Osteoblast (primary cell): ENCODE data around the gene ZNRD2. TPM values are rescaled to one million over a fixed set of nuclear protein-coding genes. Genes with fewer than 3 reads are reported as not detected.

Experiments
- DNase-seq: peaks from one replicate; pipeline ENCODE4 v3.0.0; 2011; ENCODE audit warnings: low spot score, mixed read lengths; ENCODE audit not compliant: insufficient read length; ENCODE audit errors: missing footprints
- H2AFZ ChIP-seq: 2 replicates; pipeline ENCODE4 v1.6.0; 2011; ENCODE audit warnings: mild to moderate bottlenecking, low read length
- H3K27ac ChIP-seq: 2 replicates; pipeline ENCODE4 v1.5.1; 2011; ENCODE audit warnings: mild to moderate bottlenecking, low read depth, low read length, moderate library complexity
- H3K27me3 ChIP-seq: 2 replicates; pipeline ENCODE4 v1.6.0; 2012; ENCODE audit warnings: mild to moderate bottlenecking, control low read depth, inconsistent platforms, low read length, moderate library complexity; ENCODE audit not compliant: insufficient read depth
- H3K36me3 ChIP-seq: 2 replicates; pipeline ENCODE4 v1.5.1; 2011; ENCODE audit warnings: mild to moderate bottlenecking, low read length, control low read depth, moderate library complexity; ENCODE audit not compliant: insufficient read depth
- H3K4me1 ChIP-seq: 2 replicates; pipeline ENCODE4 v1.5.1; 2011; ENCODE audit warnings: mild to moderate bottlenecking, low read length, control low read depth, moderate library complexity; ENCODE audit not compliant: insufficient read depth
- H3K4me2 ChIP-seq: 2 replicates; pipeline ENCODE4 v1.6.0; 2011; ENCODE audit warnings: mild to moderate bottlenecking, low read length; ENCODE audit not compliant: insufficient read depth
- H3K4me3 ChIP-seq: fragments of 200-600 bp; sonication (generic); 3 replicates; pipeline ENCODE4 v1.5.1; 2012; ENCODE audit warnings: mild to moderate bottlenecking, low read length, inconsistent platforms; ENCODE audit not compliant: insufficient read depth
- H3K79me2 ChIP-seq: 2 replicates; pipeline ENCODE4 v1.6.0; 2012; ENCODE audit warnings: mild to moderate bottlenecking, low read length, control low read depth, inconsistent platforms; ENCODE audit not compliant: insufficient read depth
- H3K9me3 ChIP-seq: 2 replicates; pipeline ENCODE4 v1.5.1; 2011; ENCODE audit warnings: low read depth, low read length, control low read depth
- H4K20me1 ChIP-seq: 2 replicates; pipeline ENCODE4 v1.6.0; 2012; ENCODE audit warnings: mild to moderate bottlenecking, low read length, control low read depth; ENCODE audit not compliant: insufficient read depth
- total RNA-seq: library from RNA; depleted of rRNA; stranded (reverse); fragments of >200 nt; gene quantifications from 2 replicates; pipeline ENCODE4 v1.2.3, GENCODE V29; 2012
- TF ChIP-seq, protein P1 (sequence below): IDR thresholded peaks from 2 replicates; pipeline ENCODE4 v1.5.1; 2011; ENCODE audit warnings: mild to moderate bottlenecking, low read depth, low read length, moderate library complexity; ENCODE audit errors: extremely low read depth

The ZNRD2 gene
- total RNA-seq, 1 donor, result 42.3 TPM

GRCh38 chr11:65537620-65538231 lies 32.6 kb upstream of the ZNRD2 start:
- Histone ChIP-seq H3K4me1 (peaks cover 9% of the 10 kb centered on the region), H3K27ac (no peak overlapping the region), H3K4me3 (no peak overlapping the region), H3K27me3 (no peaks in the 10 kb centered on the region), H3K4me2 (no peak overlapping the region), H3K9me3 (no peaks in the 10 kb centered on the region), H2AFZ (no peak overlapping the region), H3K79me2 (peaks cover 2% of the 10 kb centered on the region), H4K20me1 (peaks cover 34% of the 10 kb centered on the region), H3K36me3 (peaks cover 67% of the 10 kb centered on the region)
- TF ChIP-seq, protein P1, sequence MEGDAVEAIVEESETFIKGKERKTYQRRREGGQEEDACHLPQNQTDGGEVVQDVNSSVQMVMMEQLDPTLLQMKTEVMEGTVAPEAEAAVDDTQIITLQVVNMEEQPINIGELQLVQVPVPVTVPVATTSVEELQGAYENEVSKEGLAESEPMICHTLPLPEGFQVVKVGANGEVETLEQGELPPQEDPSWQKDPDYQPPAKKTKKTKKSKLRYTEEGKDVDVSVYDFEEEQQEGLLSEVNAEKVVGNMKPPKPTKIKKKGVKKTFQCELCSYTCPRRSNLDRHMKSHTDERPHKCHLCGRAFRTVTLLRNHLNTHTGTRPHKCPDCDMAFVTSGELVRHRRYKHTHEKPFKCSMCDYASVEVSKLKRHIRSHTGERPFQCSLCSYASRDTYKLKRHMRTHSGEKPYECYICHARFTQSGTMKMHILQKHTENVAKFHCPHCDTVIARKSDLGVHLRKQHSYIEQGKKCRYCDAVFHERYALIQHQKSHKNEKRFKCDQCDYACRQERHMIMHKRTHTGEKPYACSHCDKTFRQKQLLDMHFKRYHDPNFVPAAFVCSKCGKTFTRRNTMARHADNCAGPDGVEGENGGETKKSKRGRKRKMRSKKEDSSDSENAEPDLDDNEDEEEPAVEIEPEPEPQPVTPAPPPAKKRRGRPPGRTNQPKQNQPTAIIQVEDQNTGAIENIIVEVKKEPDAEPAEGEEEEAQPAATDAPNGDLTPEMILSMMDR, result no peak
- DNase-seq, result peak; percentile 93

- H2AFZ ChIP-seq, result no peak overlapping the region
- DNase-seq, result peak; percentile 90
- TF ChIP-seq, protein P1, result no peak
- H3K9me3 ChIP-seq, result no peaks in the 10 kb centered on the region
- H3K4me1 ChIP-seq, result peaks cover 9% of the 10 kb centered on the region
- H3K27me3 ChIP-seq, result no peaks in the 10 kb centered on the region
- H3K4me2 ChIP-seq, result no peak overlapping the region
- no peak overlapping the region for H3K27ac ChIP-seq
- H4K20me1 ChIP-seq, result peaks cover 29% of the 10 kb centered on the region
- no peaks in the 10 kb centered on the region for H3K79me2 ChIP-seq
- H3K4me3 ChIP-seq, result no peak overlapping the region
- peaks cover 63% of the 10 kb centered on the region for H3K36me3 ChIP-seq
These were observed 31.9 kb upstream of the ZNRD2 start for GRCh38 chr11:65538232-65538914.

DNA sequence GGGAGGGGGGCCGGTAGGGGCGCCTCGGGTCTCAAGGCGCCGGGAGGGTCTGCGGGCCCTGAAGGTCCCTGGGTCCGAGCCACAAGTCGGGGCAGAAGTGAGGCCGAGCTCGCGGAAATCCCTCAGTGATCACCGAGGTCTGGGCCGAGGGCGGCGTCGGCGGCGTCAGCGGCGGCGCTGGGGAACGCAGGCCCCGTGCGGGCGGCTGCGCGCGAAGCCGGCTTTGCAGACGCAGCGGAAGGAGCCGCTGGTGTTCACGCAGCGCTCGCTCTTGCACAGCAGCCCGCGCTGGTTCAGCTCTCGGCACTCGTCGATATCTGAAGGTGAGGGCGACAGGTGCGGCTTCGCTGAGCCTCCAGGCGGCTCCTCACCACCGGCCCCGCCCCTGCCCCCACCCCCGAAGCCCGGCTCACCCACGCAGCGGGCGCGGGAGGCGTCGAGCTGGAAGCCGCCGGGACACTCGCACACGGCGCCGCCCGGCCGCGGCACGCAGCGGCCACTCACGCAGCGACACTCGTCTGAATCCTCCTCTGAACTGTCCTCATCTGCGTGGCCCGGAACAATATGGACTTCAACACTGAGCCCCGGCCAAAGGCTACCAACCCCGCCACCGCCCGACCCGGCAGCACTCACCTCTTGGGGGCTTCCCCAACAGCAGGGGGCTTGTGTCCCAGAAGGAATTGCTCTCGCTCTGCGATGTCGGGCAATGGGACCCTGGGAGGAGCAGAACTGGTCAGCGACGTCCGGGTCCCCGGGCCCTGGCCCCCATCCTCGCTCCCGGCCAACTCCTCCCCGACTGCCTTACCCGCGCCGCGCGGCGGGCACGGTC lies 31.1 kb upstream of the ZNRD2 start:
- Histone ChIP-seq H3K36me3 (peaks cover 65% of the 10 kb centered on the region), H3K27me3 (no peaks in the 10 kb centered on the region), H3K4me3 (no peak overlapping the region), H2AFZ (no peak overlapping the region), H3K9me3 (no peaks in the 10 kb centered on the region), H3K4me2 (no peak overlapping the region), H4K20me1 (peaks cover 28% of the 10 kb centered on the region), H3K27ac (no peak overlapping the region), H3K79me2 (no peaks in the 10 kb centered on the region), H3K4me1 (peaks cover 9% of the 10 kb centered on the region)
- TF ChIP-seq, protein P1, result no peak
- peak; percentile 90 for DNase-seq
